ENCODE results near the gene NUDT14. TPM values are rescaled to one million over a fixed set of nuclear protein-coding genes. Genes with fewer than 3 reads are reported as not detected.

Gene NUDT14
- polyA plus RNA-seq (ENCODE audit: insufficient read length): 17.6 TPM

- DNase-seq: no peak
These were observed at the start of gene NUDT14 for GRCh38 chr14:105180592-105181548. TSS of gene NUDT14 (minus strand) at chr14:105181312. CDS start at chr14:105181209, 103 bp downstream.

GRCh38 chr14:105229099-105229655, 48.1 kb upstream of the NUDT14 start:
- no peak for DNase-seq

DNA sequence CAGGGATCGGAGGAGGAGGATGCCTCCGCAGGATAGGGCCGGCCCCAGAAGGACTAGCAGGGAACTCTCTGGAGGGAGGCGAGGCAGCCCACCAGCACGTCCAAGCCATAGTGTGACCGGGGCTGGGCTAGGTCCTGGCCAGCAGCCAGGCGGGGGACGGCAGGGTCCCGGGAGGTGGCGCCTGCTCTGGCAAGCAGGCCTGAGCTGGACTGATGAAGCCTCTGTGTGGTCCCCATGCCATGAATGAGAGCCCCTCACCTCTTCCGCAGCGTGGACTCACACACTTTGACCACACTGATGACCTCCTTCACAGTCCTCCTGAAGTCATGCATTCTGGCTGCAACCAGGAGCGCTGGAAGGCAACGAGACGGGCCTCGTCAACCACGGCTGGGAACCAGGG, 47.5 kb upstream of the NUDT14 start:
- no peak for DNase-seq

DNA sequence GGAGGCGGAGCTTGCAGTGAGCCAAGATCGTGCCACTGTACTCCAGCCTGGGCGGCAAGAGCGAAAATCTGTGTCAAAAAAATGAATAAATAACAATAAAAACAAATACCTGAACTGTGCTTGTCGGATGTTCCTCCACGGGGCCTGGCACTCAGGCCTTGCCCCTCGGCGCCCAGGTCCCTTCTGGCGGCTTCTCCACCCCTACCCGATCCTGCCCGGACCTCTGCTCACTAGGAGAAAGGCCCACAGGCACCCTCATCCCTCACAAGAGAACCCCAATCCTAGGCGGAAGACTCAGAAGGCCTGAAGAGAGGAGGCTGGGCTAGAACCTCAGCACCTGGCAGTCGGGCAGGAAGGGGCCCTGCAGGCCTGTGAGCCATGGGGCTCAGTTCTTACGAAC, 46.2 kb upstream of the NUDT14 start:
- DNase-seq: no peak

DNA sequence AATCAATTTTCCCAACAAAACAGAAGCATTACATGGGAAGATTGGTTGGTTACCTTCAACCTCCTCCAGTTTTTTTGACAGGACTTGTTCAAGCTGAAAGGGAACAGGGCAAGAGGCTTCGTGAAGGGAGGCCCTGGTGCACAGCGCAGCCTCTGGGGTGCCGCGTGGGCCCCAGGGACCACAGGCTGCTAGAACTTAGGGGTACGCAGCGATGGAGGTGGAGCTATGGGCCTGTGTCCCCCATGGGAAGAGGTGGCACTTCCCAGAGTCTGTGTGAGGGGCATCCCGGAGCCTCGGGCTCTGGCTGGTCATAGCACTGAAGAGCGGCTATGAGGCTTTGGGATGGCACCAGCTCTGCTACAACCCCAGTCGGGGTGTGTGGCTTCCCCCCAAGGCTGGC, 45.1 kb upstream of the NUDT14 start:
- DNase-seq: no peak

GRCh38 chr14:105224845-105225570, 43.9 kb upstream of the NUDT14 start:
- no peak for DNase-seq

GRCh38 chr14:105223770-105224544, 42.8 kb upstream of the NUDT14 start:
- no peak for DNase-seq

DNA sequence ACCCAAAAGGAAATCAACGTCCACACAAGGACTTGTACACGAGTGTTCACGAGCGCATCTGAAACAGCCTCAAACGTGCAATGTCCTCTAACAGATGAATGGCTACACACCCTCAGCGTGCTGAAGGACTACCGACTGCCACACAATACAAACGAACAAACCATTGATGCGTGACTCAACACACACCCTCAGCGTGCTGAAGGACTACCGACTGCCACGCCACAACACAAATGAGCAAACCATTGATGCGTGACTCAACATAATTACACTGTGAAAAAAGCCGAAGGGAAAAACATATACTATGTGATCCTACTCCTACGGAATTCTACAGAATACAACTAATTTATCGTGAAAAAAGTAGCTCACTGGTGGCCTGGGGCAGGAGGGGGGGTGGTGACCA, 42.1 kb upstream of the NUDT14 start:
- no peak for DNase-seq

GRCh38 chr14:105221598-105222178, 40.6 kb upstream of the NUDT14 start:
- no peak for DNase-seq

DNA sequence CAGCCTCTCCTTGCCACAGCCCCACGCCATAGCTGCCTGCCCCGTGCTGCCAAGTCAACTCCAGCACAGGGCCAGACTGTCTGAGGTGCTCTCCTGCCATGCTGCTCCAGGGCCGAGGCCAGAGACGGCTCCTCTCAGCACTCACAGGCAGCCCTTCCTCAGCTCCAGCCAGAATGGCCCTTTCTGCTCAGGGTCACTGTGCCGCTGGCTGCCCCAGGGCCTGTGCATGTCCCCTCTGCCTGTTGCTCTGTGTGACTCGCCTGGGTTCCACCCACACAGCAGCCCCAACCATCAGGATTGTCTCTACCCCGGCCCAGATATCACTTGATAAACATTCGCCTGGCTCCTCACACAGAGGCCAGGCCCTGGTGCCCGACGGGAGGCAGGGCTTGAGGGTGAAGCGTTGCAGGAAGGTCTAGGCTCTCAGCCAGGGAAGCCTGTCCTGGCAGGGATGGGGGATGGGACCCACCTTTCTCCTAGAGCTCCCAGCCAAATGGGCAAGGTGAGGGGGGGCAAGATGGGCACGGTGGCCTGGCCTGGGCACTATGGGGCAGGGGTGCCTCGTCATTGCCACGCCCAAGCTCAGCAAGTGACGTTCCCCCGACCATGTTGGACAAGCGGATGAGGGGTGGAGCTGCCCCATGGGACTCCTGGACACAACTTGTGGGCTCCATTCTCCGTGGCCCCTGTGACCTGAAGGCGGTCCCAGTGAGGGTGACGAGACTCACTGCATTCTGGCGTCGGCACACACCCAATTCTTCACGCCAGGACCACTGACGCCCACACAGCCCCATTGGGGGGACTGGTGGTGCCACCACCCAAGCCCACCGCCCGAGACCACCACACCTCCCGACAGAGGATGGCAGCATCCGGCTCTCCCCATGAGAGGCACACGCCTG, 39.8 kb upstream of the NUDT14 start:
- no peak for DNase-seq

DNA sequence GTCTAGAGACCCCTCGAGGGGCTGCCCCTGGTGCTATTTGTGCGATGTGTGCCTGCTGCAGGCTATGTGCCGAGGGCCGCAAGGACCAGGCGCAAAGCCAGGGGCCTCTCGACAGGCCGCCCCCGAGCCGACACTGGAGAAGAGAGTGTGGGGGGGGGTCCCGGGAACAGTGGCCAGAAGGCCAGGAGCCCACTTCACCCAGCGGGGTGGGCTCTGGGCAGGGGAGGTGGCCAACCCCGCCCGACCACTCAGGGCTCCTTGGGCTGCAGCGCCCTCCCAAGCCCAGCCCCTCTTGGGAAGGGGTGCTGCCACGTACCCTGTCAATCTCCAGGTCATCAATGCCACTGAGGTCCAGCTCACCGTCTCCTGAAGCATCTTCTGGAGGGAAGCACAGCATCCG, 38.6 kb upstream of the NUDT14 start:
- DNase-seq: no peak

GRCh38 chr14:105219043-105219612, 38.0 kb upstream of the NUDT14 start:
- no peak for DNase-seq

GRCh38 chr14:105218611-105219010, 37.5 kb upstream of the NUDT14 start:
- DNase-seq: no peak

GRCh38 chr14:105217774-105218173, 36.7 kb upstream of the NUDT14 start:
- no peak for DNase-seq

DNA sequence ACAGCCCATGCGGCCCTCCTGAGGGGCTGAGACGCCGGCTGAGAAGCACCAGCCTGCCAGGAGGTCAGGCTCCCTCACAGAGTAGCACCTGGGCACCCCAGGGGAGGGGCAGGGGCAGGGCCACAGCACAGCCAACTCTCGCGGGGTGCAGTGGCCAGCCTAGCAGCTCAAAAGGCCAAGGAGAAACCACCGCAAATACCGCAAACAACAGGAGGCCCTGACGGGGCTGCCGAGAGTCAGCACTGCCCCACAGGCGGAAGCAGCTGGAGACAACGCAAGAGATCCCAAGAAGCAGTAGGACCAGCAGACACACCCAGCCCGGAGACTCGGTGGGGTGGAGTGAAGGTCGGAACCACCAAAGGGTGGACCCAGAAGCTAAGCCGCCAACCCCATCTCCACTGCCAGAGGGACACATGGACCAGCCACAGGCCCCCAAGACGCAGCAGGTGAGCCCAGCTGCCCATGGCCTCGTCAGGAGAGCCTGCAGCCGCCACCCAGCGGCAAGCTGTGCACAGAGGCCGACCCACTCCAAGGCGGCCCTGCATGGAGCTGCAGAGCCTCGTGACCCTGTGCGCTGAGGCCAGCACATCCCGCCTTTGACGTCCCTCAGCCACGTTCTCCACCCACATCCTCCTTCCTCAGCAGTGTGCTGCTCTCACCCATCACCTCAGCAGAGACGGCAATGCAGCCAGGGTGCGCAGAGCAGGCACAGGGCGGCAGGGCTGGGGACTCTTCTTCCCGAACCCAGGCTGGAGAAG, 35.6 kb upstream of the NUDT14 start:
- DNase-seq: no peak

- no peak for DNase-seq
These were observed 34.5 kb upstream of the NUDT14 start for GRCh38 chr14:105215602-105216001.

DNA sequence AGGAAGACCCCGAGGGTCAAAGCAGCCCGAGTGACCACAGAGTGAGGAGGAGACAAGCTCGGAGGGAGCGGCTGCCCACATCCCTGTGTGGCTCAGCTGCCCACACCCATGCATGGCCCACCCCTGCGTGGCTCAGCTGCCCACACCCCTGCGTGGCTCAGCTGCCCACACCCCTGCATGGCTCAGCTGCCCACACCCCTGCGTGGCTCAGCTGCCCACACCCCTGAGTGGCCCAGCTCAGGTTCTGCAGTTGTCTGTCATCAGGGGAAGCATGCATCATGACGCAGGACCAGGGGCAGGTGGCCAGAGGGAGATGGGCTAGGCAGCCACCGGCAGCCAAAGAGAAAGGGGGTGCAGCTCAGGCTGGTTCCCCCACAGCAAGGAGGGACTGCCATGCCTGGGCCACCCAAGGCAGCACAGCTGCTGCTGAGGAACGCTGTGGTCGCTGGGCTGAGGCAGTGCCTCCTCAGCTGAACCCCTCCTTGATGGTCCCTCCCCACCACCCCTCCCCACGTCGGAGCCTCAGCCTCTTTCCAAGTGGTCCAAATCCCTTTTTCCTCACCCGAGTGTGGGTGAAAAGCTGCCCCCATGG, 33.3 kb upstream of the NUDT14 start:
- DNase-seq: no peak

GRCh38 chr14:105213361-105213760, 32.2 kb upstream of the NUDT14 start:
- DNase-seq: no peak

- DNase-seq: no peak
These were observed 31.6 kb upstream of the NUDT14 start for GRCh38 chr14:105212541-105213300.
